WTC11 (cell line): ENCODE data around the gene ALDH1A2.

Experiments used
- JAZF1 ChIP-seq: fragments of 250-450 bp; sonication (Bioruptor Pico); IDR thresholded peaks from 2 replicates; pipeline ENCODE4 v1.9.0; 2021; ENCODE audit warnings: moderate library complexity, mild to moderate bottlenecking, inconsistent platforms
- MXD4 ChIP-seq: fragments of 250-450 bp; sonication (Bioruptor Pico); IDR thresholded peaks from 2 replicates; pipeline ENCODE4 v1.8.0; 2021; ENCODE audit warnings: mild to moderate bottlenecking, moderate library complexity, borderline replicate concordance
- TF ChIP-seq, protein P1 (sequence below): sonication (generic); formaldehyde crosslinking; IDR thresholded peaks from 2 replicates; pipeline ENCODE4 v1.8.0; 2022; ENCODE audit warnings: mild to moderate bottlenecking, missing genetic modification reagents

DNA sequence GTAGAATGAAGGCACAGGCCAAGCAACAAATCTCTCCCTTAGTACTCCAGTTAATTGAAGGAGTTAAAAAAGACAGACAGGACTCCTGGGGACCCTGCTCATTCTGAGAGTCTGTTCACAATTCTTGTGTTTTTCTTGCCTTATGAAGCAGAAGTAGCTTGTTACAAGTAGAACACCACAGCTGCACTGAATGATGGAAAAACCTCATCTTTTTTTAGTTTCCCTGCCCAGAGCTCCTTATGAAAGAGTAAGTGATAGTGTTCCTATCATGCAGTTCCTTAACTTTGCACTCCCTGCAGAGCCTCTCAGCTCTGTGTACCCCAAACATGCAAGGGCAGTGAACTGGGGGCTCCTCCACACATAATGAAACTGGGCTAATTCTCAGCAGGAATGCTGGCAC lies 95.5 kb downstream of the ALDH1A2 start:
- TF ChIP-seq MXD4 (CRISPR knock-in tag) (no peak), JAZF1 (CRISPR knock-in tag) (no peak)
- TF ChIP-seq, protein P1, sequence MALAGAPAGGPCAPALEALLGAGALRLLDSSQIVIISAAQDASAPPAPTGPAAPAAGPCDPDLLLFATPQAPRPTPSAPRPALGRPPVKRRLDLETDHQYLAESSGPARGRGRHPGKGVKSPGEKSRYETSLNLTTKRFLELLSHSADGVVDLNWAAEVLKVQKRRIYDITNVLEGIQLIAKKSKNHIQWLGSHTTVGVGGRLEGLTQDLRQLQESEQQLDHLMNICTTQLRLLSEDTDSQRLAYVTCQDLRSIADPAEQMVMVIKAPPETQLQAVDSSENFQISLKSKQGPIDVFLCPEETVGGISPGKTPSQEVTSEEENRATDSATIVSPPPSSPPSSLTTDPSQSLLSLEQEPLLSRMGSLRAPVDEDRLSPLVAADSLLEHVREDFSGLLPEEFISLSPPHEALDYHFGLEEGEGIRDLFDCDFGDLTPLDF (CRISPR knock-in tag), result no peak
